Epidermal melanocyte (primary cell): ENCODE data around the gene C1orf159.

ENCODE experiments used
- DNase-seq: peaks from one replicate; pipeline ENCODE4 v3.0.0; 2011; ENCODE audit warnings: low spot score; ENCODE audit not compliant: insufficient read length

The C1orf159 gene

GRCh38 chr1:1092894-1093609, 22.8 kb downstream of the C1orf159 start:
- DNase-seq, result no peak

- no peak for DNase-seq
These were observed 23.6 kb downstream of the C1orf159 start for GRCh38 chr1:1092149-1092855.

- DNase-seq, result no peak
These were observed 24.3 kb downstream of the C1orf159 start for GRCh38 chr1:1091344-1092148.

GRCh38 chr1:1090424-1091343, 25.2 kb downstream of the C1orf159 start:
- no peak for DNase-seq

- DNase-seq, result no peak
These were observed 26.0 kb downstream of the C1orf159 start for GRCh38 chr1:1089731-1090423.

GRCh38 chr1:1088801-1089680, 26.8 kb downstream of the C1orf159 start:
- no peak for DNase-seq

GRCh38 chr1:1088029-1088800, 27.7 kb downstream of the C1orf159 start:
- no peak for DNase-seq

- DNase-seq, result no peak
These were observed 28.4 kb downstream of the C1orf159 start for GRCh38 chr1:1087351-1088028.

- DNase-seq, result no peak
These were observed 29.0 kb downstream of the C1orf159 start for GRCh38 chr1:1086911-1087341.

- DNase-seq, result no peak
These were observed 29.7 kb downstream of the C1orf159 start for GRCh38 chr1:1085911-1086841.

GRCh38 chr1:1085171-1085841, 30.6 kb downstream of the C1orf159 start:
- DNase-seq, result no peak

GRCh38 chr1:1084372-1085170, 31.3 kb downstream of the C1orf159 start:
- DNase-seq, result no peak

GRCh38 chr1:1083416-1084371, 32.2 kb downstream of the C1orf159 start:
- no peak for DNase-seq

GRCh38 chr1:1082776-1083415, 33.0 kb downstream of the C1orf159 start:
- DNase-seq, result peak; percentile 1
